Nephron (organoid): ENCODE measurements around the gene FAM110A.
"Not testable (repeated sequence)": the region's sequence is repeated elsewhere in the genome, so short reads cannot be mapped to it uniquely, and the experiment has no call there.

ENCODE experiments used
- H3K27ac Mint-ChIP-seq, 3 experiments: 2 replicates each; pipeline ENCODE4 v1.8.0; 2020; ENCODE audit warnings: mixed read lengths in 3 of 3, mild to moderate bottlenecking in 2 of 3, moderate library complexity in 1 of 3
- H3K27me3 Mint-ChIP-seq: 2 replicates; pipeline ENCODE4 v1.8.0; 2021; ENCODE audit warnings: low read depth, mild to moderate bottlenecking, moderate library complexity, mixed read lengths
- H3K36me3 Mint-ChIP-seq: 2 replicates; pipeline ENCODE4 v1.8.0; 2020; ENCODE audit warnings: low read depth, mixed read lengths
- H3K4me1 Mint-ChIP-seq: 2 replicates; pipeline ENCODE4 v1.8.0; 2020; ENCODE audit warnings: mixed read lengths
- H3K4me3 Mint-ChIP-seq, 3 experiments: 2 replicates each; pipeline ENCODE4 v1.8.0; 2020; ENCODE audit warnings: mild to moderate bottlenecking in 3 of 3, mixed read lengths in 3 of 3, moderate library complexity in 2 of 3
- H3K9me3 Mint-ChIP-seq: 2 replicates; pipeline ENCODE4 v1.8.0; 2020; ENCODE audit warnings: mixed read lengths
- TF ChIP-seq, protein P1 (sequence below), 3 experiments: fragments of 200-600 bp; sonication (generic); IDR thresholded peaks; one replicate each; pipeline ENCODE4 v1.5.0; 2021; ENCODE audit warnings: antibody characterized with exemption in 3 of 3; ENCODE audit not compliant: unreplicated experiment in 3 of 3

Gene FAM110A

DNA sequence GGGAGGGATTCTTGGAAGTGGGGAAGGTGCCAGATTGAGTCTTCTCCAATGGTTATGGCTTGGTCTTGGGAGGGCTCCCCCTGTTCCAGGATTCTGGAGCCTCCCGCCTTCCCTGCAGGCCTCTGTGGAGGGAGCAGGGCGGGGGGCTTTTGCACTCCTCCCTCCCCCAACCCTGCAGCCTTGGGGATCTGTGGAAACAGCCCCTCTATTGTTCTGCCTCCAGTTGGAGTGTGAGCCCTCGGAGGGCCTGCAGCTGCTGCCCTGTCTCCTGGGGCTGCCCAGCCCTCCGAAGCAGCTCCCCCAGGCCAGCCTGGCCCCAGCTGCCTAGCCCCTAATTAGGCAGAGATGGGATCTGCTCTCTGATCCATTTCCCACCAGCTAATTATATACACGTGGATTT lies 14.7 kb downstream of the FAM110A start:
- Mint-ChIP-seq H3K4me1 (peaks cover 30% of the 10 kb centered on the region), H3K27me3 (peaks cover 28% of the 10 kb centered on the region), H3K27ac (peak overlapping the region; percentile 36 to 38 (median 38)), H3K36me3 (peaks cover 4% of the 10 kb centered on the region), H3K9me3 (no peaks in the 10 kb centered on the region), H3K4me3 (peak overlapping the region in 1 of 3 experiments; percentile 67)
- TF ChIP-seq, protein P1, sequence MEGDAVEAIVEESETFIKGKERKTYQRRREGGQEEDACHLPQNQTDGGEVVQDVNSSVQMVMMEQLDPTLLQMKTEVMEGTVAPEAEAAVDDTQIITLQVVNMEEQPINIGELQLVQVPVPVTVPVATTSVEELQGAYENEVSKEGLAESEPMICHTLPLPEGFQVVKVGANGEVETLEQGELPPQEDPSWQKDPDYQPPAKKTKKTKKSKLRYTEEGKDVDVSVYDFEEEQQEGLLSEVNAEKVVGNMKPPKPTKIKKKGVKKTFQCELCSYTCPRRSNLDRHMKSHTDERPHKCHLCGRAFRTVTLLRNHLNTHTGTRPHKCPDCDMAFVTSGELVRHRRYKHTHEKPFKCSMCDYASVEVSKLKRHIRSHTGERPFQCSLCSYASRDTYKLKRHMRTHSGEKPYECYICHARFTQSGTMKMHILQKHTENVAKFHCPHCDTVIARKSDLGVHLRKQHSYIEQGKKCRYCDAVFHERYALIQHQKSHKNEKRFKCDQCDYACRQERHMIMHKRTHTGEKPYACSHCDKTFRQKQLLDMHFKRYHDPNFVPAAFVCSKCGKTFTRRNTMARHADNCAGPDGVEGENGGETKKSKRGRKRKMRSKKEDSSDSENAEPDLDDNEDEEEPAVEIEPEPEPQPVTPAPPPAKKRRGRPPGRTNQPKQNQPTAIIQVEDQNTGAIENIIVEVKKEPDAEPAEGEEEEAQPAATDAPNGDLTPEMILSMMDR (IDR thresholded peaks at IDR 0.05; ENCODE audit: unreplicated experiment in 3 of 3) = no peak

DNA sequence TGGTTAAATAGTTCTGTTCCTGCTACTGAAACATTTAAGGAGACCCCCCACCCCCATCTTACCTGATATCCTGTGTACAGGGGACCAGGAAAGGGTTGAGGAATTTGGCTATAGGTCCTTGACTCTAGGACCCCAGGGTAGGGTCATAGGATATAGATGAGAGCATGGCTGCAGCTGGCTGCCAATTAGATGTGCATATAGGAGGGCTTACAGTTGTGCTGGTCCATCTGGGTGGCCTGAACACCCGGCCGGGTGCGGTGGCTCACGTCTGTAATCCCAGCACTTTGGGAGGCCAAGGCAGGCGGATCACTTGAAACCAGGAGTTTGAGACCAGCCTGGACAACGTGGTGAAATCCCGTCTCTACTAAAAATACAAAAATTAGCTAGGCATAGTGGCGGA lies 15.2 kb downstream of the FAM110A start:
- Mint-ChIP-seq H3K27me3 (peaks cover 22% of the 10 kb centered on the region), H3K27ac (peak overlapping the region in 1 of 3 experiments; percentile 38), H3K4me1 (peaks cover 30% of the 10 kb centered on the region)
- not testable (repeated sequence) for H3K36me3 Mint-ChIP-seq, H3K9me3 Mint-ChIP-seq, H3K4me3 Mint-ChIP-seq

DNA sequence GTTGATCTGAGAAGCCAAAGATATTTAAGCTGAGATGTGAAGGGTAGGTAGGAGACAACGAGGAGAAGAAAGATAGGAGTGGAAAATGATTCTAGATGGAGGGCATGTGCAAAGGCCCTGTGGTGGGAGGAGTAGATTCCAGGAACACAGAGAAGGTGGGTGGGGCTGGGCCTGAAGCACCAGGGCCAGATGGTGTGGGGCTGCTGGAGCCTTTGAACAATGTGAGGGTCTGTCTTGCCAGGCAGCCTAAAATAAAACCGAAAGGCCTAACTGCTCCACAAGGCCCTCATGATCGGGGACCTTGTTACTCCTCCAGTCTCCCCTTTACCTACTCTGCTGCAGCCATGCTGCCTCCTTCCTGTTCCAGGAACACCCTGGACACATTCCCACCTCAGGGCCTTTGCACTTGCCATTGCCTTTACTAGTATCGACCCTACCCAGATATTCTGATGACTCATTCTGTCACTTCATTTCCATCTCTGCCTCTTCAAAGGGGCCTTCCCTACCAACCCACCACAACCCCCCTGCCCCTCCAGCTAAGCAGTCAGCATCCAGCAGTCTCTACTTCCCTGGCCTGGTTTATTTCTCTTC lies 20.0 kb downstream of the FAM110A start:
- peaks cover 4% of the 10 kb centered on the region for H3K36me3 Mint-ChIP-seq
- no peak overlapping the region for H3K27ac Mint-ChIP-seq
- no peak overlapping the region for H3K4me3 Mint-ChIP-seq
- H3K9me3 Mint-ChIP-seq = no peaks in the 10 kb centered on the region
- TF ChIP-seq, protein P1 (IDR thresholded peaks at IDR 0.05; ENCODE audit: unreplicated experiment in 3 of 3) = no peak
- no peaks in the 10 kb centered on the region for H3K4me1 Mint-ChIP-seq
- H3K27me3 Mint-ChIP-seq = no peaks in the 10 kb centered on the region

DNA sequence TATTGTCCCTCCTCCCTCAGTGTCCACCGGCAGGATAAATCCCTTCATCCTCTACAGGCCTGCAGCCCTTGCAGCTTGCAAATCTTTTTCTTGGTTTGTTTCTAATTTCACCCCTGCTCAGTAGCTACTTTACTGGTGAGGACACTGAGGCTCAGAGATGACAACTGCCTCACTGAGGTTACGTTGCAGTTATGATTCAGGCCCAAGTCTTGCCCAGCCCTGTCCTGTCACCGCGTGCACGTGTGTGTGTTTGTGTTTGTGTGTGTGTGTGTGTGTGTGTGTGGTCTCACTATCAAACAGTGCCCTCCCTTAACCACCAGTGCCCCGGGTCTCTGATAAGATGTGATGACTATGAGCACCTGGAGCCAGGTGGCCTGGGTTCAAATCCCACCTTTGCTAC lies 21.1 kb downstream of the FAM110A start:
- H3K27me3 Mint-ChIP-seq = no peaks in the 10 kb centered on the region
- H3K27ac Mint-ChIP-seq = no peak overlapping the region
- no peaks in the 10 kb centered on the region for H3K4me1 Mint-ChIP-seq
- H3K36me3 Mint-ChIP-seq = peaks cover 4% of the 10 kb centered on the region
- TF ChIP-seq, protein P1 (IDR thresholded peaks at IDR 0.05; ENCODE audit: unreplicated experiment in 3 of 3) = no peak
- no peak overlapping the region for H3K4me3 Mint-ChIP-seq
- no peaks in the 10 kb centered on the region for H3K9me3 Mint-ChIP-seq

DNA sequence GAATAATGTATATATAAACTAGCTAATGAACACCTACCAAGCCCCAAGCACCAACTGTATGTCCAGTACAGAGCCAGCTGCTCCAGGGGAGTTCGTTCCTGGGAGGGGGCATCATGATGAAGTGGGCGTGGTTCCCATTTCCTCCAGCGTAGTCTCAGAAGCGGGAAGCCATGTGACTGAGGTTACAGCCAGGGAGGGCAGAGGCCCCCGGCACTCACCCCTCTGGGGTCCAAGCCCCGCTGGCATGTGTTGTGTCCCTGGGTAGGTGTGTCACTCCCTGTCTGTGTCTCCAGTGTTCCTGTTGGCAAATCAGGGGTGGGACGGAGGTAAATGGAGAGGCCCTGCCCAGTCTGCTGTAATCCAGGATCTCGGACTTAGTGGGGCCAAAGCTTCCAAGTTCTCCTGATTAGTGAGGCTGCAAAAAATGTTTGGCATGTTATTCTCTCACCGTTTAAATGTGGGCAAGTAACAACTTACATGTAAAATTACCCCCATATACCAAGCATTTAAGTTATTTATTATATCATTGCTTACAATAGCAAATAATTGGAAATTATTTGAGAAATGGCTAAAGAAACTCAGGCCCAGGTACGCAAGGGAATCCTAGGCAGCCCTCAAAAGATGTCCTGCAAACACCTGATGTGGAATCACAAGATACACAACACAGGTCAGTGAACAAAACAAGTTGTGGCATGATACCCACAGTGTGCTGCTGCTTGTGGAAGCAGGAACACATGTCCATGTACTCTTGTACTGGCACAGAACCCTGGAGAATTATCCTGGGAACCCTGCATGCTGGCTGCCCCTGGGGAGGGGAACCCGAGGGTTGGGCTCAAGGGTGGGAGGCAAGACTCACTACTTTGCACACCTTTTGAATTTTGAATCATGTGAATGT lies 22.2 kb downstream of the FAM110A start:
- H3K9me3 Mint-ChIP-seq = no peaks in the 10 kb centered on the region
- TF ChIP-seq, protein P1 (IDR thresholded peaks at IDR 0.05; ENCODE audit: unreplicated experiment in 3 of 3) = no peak
- H3K4me1 Mint-ChIP-seq = no peaks in the 10 kb centered on the region
- no peak overlapping the region for H3K27ac Mint-ChIP-seq
- H3K27me3 Mint-ChIP-seq = peaks cover 9% of the 10 kb centered on the region
- peaks cover 3% of the 10 kb centered on the region for H3K36me3 Mint-ChIP-seq
- no peak overlapping the region for H3K4me3 Mint-ChIP-seq

DNA sequence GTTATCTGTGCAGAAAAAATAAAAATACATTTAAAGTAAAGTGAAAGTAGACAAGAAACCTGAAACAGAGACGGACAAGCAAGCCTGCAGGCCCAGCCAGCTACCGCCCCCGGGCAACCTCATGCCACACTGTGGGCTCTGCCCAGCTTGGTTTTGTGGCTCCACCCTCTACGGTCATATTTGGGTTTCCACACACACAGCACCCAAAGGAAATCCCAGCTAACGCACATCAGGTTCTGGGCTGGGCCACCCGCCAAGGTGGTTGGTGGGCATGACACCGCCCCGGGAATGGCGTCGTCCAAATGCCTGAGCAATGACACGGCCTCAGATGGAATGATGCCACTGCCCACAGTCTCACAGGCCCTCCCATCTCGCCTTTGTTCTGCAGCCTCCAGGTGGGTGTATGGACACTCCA lies 22.9 kb downstream of the FAM110A start:
- H3K9me3 Mint-ChIP-seq = no peaks in the 10 kb centered on the region
- no peaks in the 10 kb centered on the region for H3K36me3 Mint-ChIP-seq
- H3K4me3 Mint-ChIP-seq = no peak overlapping the region
- TF ChIP-seq, protein P1 (IDR thresholded peaks at IDR 0.05; ENCODE audit: unreplicated experiment in 3 of 3) = no peak
- H3K4me1 Mint-ChIP-seq = no peaks in the 10 kb centered on the region
- H3K27ac Mint-ChIP-seq = no peak overlapping the region
- peaks cover 9% of the 10 kb centered on the region for H3K27me3 Mint-ChIP-seq
